HUDEP-2 (cell line): ENCODE data around the gene ACSL4.
"Not testable (repeated sequence)": the region's sequence is repeated elsewhere in the genome, so short reads cannot be mapped to it uniquely, and the experiment has no call there.

Source experiments
- DNase-seq, 76 experiments: peaks; one replicate each; lab custom pipeline; 2025; ENCODE audit not compliant: unreplicated experiment in 76 of 76; lab: John Stamatoyannopoulos, UW

The ACSL4 gene

GRCh38 chrX:109732807-109733612 is at the start of gene ACSL4:
Gene ACSL4 (minus strand): TSS chrX:109733257. CDS start chrX:109683363, 49,894 bp downstream.
- peak; percentile 0 to 88 (median 74) for DNase-seq

GRCh38 chrX:109777749-109778148 is 44.7 kb upstream of the ACSL4 start:
- no peak for DNase-seq

- DNase-seq: no peak
Observed at GRCh38 chrX:109776986-109777385, 43.9 kb upstream of the ACSL4 start.

GRCh38 chrX:109776432-109776831 is 43.4 kb upstream of the ACSL4 start:
- DNase-seq: no peak

- peak in 11 of 76 experiments; percentile 3 to 49 (median 11) for DNase-seq
Observed at GRCh38 chrX:109775386-109775785, 42.3 kb upstream of the ACSL4 start.

- peak in 43 of 76 experiments; percentile 1 to 76 (median 36) for DNase-seq
Observed at GRCh38 chrX:109774706-109775105, 41.6 kb upstream of the ACSL4 start.

GRCh38 chrX:109774136-109774535 is 41.1 kb upstream of the ACSL4 start:
- no peak for DNase-seq

GRCh38 chrX:109773374-109773773 is 40.3 kb upstream of the ACSL4 start:
- peak in 8 of 76 experiments; percentile 0 to 39 (median 8) for DNase-seq

GRCh38 chrX:109770780-109771179 is 37.7 kb upstream of the ACSL4 start:
- DNase-seq: no peak

- DNase-seq: peak in 5 of 76 experiments; percentile 7 to 30 (median 9)
Observed at GRCh38 chrX:109760922-109761250, 27.8 kb upstream of the ACSL4 start.

GRCh38 chrX:109760209-109760921 is 27.3 kb upstream of the ACSL4 start:
- peak in 1 of 76 experiments; percentile 2 for DNase-seq

GRCh38 chrX:109753256-109753655 is 20.2 kb upstream of the ACSL4 start:
- DNase-seq: no peak

- DNase-seq: no peak
Observed at GRCh38 chrX:109751698-109752097, 18.6 kb upstream of the ACSL4 start.

GRCh38 chrX:109749207-109749606 is 16.1 kb upstream of the ACSL4 start:
- no peak for DNase-seq

- no peak for DNase-seq
Observed at GRCh38 chrX:109747681-109748080, 14.6 kb upstream of the ACSL4 start.

- DNase-seq: no peak
Observed at GRCh38 chrX:109742722-109743121, 9.7 kb upstream of the ACSL4 start.

- not testable (repeated sequence) for DNase-seq
Observed at GRCh38 chrX:109740896-109741295, 7.8 kb upstream of the ACSL4 start.

GRCh38 chrX:109740433-109740809 is 7.4 kb upstream of the ACSL4 start:
- no peak for DNase-seq

- DNase-seq: peak in 8 of 76 experiments; percentile 1 to 15 (median 4)
Observed at GRCh38 chrX:109739625-109740432, 6.8 kb upstream of the ACSL4 start.

- DNase-seq: no peak
Observed at GRCh38 chrX:109735202-109735744, 2.2 kb upstream of the ACSL4 start.

- peak in 8 of 76 experiments; percentile 11 to 57 (median 34) for DNase-seq
Observed at GRCh38 chrX:109733613-109734083, 591 bp upstream of the ACSL4 start.
